Ovary (tissue), 3 donors: ENCODE results near the gene IP6K3.

ENCODE experiments used
- CTCF ChIP-seq, 3 donors: fragments of 450-650 bp in 2 of 3; fragments of 200-600 bp in 1 of 3; IDR thresholded peaks; one replicate each; pipeline versions ENCODE4 v1.5.1 to v1.8.0; 2016 to 2022; ENCODE audit warnings: antibody characterized with exemption in 3 of 3, mild to moderate bottlenecking in 1 of 3
- EP300 ChIP-seq: sonication (generic); formaldehyde crosslinking; IDR thresholded peaks from one replicate; pipeline ENCODE4 v1.6.1; 2017; ENCODE audit warnings: antibody characterized with exemption
- POLR2A ChIP-seq: fragments of 450-650 bp; IDR thresholded peaks from one replicate; pipeline ENCODE4 v1.6.1; 2017; ENCODE audit warnings: antibody characterized with exemption, mild to moderate bottlenecking, moderate library complexity
- donor health status: DM: no; HTN: no; CAD: no.

- TF ChIP-seq POLR2A (no peak), CTCF (IDR thresholded peaks at IDR 0.05) (no peak), EP300 (no peak)
Measured at GRCh38 chr6:33769248-33769821, 22.6 kb upstream of the IP6K3 start.
